Astrocyte (in vitro differentiated cells and primary cell): Measurements from ENCODE around the gene OASL.

Source experiments
- CTCF ChIP-seq: IDR thresholded peaks from 2 replicates; pipeline ENCODE4 v1.5.1; 2011; ENCODE audit warnings: low read depth, mild to moderate bottlenecking, inconsistent platforms, low read length, moderate library complexity; ENCODE audit not compliant: insufficient read depth
- EZH2 ChIP-seq: IDR thresholded peaks from 2 replicates; pipeline ENCODE4 v1.6.1; 2012; ENCODE audit warnings: mild to moderate bottlenecking, low read length, inconsistent platforms; ENCODE audit not compliant: insufficient read depth

- TF ChIP-seq EZH2 (no peak), CTCF (no peak)
These were observed 50.4 kb downstream of the OASL start for GRCh38 chr12:120988658-120989057.
